Activated CD8-positive, alpha-beta memory T cell treated with anti-CD3 and anti-CD28 coated beads for 24 hours (primary cell): ENCODE data around the gene ACAP3.

Experiments used
- DNase-seq: peaks from one replicate; pipeline ENCODE4 v3.0.0-alpha.2; 2020

Gene ACAP3

GRCh38 chr1:1242461-1243265 lies 65.1 kb downstream of the ACAP3 start:
- DNase-seq, result no peak
